Sigmoid colon (tissue), 4 donors: Measurements from ENCODE around the gene DCAF11.

ENCODE experiments used
- EP300 ChIP-seq, 4 donors: sonication (generic); formaldehyde crosslinking; IDR thresholded peaks; one replicate each; pipeline ENCODE4 v1.6.1; 2017; ENCODE audit warnings: antibody characterized with exemption in 4 of 4
- POLR2A ChIP-seq, 2 donors: fragments of 450-650 bp; IDR thresholded peaks; one replicate each; pipeline ENCODE4 v1.6.1; 2016; ENCODE audit warnings: antibody characterized with exemption in 2 of 2, mild to moderate bottlenecking in 2 of 2, moderate library complexity in 2 of 2
- POLR2AphosphoS5 ChIP-seq, 4 donors: sonication (generic); formaldehyde crosslinking; IDR thresholded peaks; one replicate each; pipeline ENCODE4 v1.6.1; 2017; ENCODE audit warnings: antibody characterized with exemption in 4 of 4
- TF ChIP-seq, protein P1 (sequence below), 4 experiments: fragments of 450-650 bp in 3 of 4; fragments of 200-600 bp in 1 of 4; IDR thresholded peaks; one replicate each; pipeline ENCODE4 v1.5.1; 2016 to 2019; ENCODE audit warnings: antibody characterized with exemption in 4 of 4, mild to moderate bottlenecking in 3 of 4, moderate library complexity in 2 of 4

DNA sequence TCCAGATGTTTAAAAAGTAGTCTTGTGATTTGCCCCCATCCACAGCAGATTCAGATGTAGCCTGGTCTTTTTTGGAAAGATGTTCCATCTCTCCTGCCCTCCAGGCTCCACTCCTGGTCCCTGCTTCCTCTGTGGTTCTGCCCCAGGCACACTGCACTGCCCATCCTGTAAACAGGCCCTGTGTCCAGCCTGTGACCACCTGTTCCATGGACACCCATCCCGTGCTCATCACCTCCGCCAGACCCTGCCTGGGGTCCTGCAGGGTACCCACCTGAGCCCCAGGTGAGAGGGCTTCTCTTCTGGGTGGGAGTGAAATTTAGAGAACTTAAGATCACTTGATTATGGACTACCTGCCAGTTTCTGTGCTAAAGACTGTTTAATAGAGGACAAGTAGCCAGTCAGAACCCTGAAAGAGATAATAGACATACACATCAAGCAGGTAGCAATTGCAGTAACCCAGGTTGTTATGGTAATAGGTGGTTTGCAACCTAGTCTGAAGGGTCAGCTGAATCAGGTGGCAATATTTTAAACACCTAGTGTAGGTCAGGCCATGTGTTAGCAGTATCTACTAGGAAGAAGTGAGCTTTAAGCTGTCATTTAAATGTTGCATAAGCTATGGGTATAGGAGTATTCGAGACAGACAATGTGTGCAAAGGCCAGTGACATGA lies 34.9 kb downstream of the DCAF11 start:
- TF ChIP-seq, protein P1, sequence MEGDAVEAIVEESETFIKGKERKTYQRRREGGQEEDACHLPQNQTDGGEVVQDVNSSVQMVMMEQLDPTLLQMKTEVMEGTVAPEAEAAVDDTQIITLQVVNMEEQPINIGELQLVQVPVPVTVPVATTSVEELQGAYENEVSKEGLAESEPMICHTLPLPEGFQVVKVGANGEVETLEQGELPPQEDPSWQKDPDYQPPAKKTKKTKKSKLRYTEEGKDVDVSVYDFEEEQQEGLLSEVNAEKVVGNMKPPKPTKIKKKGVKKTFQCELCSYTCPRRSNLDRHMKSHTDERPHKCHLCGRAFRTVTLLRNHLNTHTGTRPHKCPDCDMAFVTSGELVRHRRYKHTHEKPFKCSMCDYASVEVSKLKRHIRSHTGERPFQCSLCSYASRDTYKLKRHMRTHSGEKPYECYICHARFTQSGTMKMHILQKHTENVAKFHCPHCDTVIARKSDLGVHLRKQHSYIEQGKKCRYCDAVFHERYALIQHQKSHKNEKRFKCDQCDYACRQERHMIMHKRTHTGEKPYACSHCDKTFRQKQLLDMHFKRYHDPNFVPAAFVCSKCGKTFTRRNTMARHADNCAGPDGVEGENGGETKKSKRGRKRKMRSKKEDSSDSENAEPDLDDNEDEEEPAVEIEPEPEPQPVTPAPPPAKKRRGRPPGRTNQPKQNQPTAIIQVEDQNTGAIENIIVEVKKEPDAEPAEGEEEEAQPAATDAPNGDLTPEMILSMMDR (IDR thresholded peaks at IDR 0.05) = no peak
- TF ChIP-seq POLR2A (IDR thresholded peaks at IDR 0.05) (no peak), POLR2AphosphoS5 (IDR thresholded peaks at IDR 0.05) (no peak), EP300 (IDR thresholded peaks at IDR 0.05) (no peak)
